ENCODE data around the gene DLEC1. TPM values are rescaled to one million over a fixed set of nuclear protein-coding genes. Genes with fewer than 3 reads are reported as not detected.

DLEC1 gene
- total and polyA plus RNA-seq, 9 of the 15 experiments (the other 6 are each of a cell fraction or from before 2014, with no cell fraction given) = 0.07 to 0.08 TPM; not detected in 7

- TF ChIP-seq ZBTB43 (CRISPR knock-in tag; IDR thresholded peaks at IDR 0.05) = no peak
- no peak for TF ChIP-seq MECOM (CRISPR knock-in tag; IDR thresholded peaks at IDR 0.05)
- no peak for TF ChIP-seq RB1 (IDR thresholded peaks at IDR 0.05; ENCODE audit: low read depth)
Measured at GRCh38 chr3:38090453-38090852, 51.4 kb downstream of the DLEC1 start (continued).

GRCh38 chr3:38094999-38095398 lies 56.0 kb downstream of the DLEC1 start:
- WGBS (ENCODE audit: insufficient coverage, low coverage, missing lambda C conversion rate) = 3% methylated on average over 3 of the region's 3 CpGs
- Histone ChIP-seq H4K20me1 (replicated peaks; ENCODE audit: control insufficient read depth, insufficient read depth, low read length) (no peaks in the 10 kb centered on the region), H3K36me3 (ENCODE audit: control insufficient read depth, insufficient read depth, low read length) (no peaks in the 10 kb centered on the region), H3K27ac (ENCODE audit: extremely low read depth, low read depth, low read length) (no peak overlapping the region), H2AFZ (ENCODE audit: low read depth, low read length) (no peak overlapping the region), H3K4me3 (no peak overlapping the region), H3K4me1 (replicated peaks in 1 of 2; ENCODE audit: control insufficient read depth in 2 of 2, insufficient read depth in 2 of 2, low read length in 2 of 2) (no peaks in the 10 kb centered on the region), H3K9me1 (ENCODE audit: control insufficient read depth, insufficient read depth, low read length) (no peaks in the 10 kb centered on the region), H3K4me2 (ENCODE audit: insufficient read depth, low read length) (no peak overlapping the region), H3K9ac (ENCODE audit: insufficient read depth in 1 of 2, low read depth in 2 of 2, low read length in 2 of 2) (no peak overlapping the region), H3K27me3 (ENCODE audit: control insufficient read depth in 2 of 2, insufficient read depth in 2 of 2, low read length in 2 of 2) (peaks cover 61 to 73% of the 10 kb centered on the region in 2 experiments), H3K9me3 (replicated peaks; ENCODE audit: control insufficient read depth, insufficient read depth, low read depth, low read length) (no peaks in the 10 kb centered on the region), H3K79me2 (ENCODE audit: control insufficient read depth, insufficient read depth, low read length) (no peaks in the 10 kb centered on the region)
- in situ Hi-C loops (cut with MboI) = no loop called here
- no peak for ATAC-seq
- intact Hi-C loops (cut with micrococcal nuclease) = no loop called here
- no peak for DNase-seq (ENCODE audit: extremely low read depth in 1 of 4, low spot score in 3 of 4)
- POLR2A ChIA-PET = interaction anchor here (0.6 to 1.3 kb wide), 4 partner anchors 17 to 102 kb away, joined by 3 to 4 read pairs (median 4); no protein-coding TSS in a partner anchor
- FAIRE-seq = no peak
- CTCF ChIA-PET (ENCODE audit: low intra/inter-chr PET ratio) = no interaction called here
- no TSS peak for BruUV-seq (replicated peaks)
- TF ChIP-seq ZC3H8 (IDR thresholded peaks at IDR 0.05) (no peak), BCL6 (CRISPR knock-in tag; IDR thresholded peaks at IDR 0.05) (no peak), E2F3 (CRISPR knock-in tag; IDR thresholded peaks at IDR 0.05) (no peak), XRCC5 (IDR thresholded peaks at IDR 0.05; ENCODE audit: low read depth, low read length) (no peak), ARID1B (IDR thresholded peaks at IDR 0.05) (no peak), ZBTB2 (IDR thresholded peaks at IDR 0.05) (no peak), HDAC8 (tag; IDR thresholded peaks at IDR 0.05) (no peak), LARP7 (IDR thresholded peaks at IDR 0.05) (no peak), MAFG (tag; conservative IDR thresholded peaks at IDR 0.05) (no peak)
- TF ChIP-seq, protein P1, sequence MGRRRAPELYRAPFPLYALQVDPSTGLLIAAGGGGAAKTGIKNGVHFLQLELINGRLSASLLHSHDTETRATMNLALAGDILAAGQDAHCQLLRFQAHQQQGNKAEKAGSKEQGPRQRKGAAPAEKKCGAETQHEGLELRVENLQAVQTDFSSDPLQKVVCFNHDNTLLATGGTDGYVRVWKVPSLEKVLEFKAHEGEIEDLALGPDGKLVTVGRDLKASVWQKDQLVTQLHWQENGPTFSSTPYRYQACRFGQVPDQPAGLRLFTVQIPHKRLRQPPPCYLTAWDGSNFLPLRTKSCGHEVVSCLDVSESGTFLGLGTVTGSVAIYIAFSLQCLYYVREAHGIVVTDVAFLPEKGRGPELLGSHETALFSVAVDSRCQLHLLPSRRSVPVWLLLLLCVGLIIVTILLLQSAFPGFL (CRISPR knock-in tag; IDR thresholded peaks at IDR 0.05) = no peak
- TF ChIP-seq, protein P2, sequence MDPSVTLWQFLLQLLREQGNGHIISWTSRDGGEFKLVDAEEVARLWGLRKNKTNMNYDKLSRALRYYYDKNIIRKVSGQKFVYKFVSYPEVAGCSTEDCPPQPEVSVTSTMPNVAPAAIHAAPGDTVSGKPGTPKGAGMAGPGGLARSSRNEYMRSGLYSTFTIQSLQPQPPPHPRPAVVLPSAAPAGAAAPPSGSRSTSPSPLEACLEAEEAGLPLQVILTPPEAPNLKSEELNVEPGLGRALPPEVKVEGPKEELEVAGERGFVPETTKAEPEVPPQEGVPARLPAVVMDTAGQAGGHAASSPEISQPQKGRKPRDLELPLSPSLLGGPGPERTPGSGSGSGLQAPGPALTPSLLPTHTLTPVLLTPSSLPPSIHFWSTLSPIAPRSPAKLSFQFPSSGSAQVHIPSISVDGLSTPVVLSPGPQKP (CRISPR knock-in tag; IDR thresholded peaks at IDR 0.05) = no peak
- TF ChIP-seq, protein P3, sequence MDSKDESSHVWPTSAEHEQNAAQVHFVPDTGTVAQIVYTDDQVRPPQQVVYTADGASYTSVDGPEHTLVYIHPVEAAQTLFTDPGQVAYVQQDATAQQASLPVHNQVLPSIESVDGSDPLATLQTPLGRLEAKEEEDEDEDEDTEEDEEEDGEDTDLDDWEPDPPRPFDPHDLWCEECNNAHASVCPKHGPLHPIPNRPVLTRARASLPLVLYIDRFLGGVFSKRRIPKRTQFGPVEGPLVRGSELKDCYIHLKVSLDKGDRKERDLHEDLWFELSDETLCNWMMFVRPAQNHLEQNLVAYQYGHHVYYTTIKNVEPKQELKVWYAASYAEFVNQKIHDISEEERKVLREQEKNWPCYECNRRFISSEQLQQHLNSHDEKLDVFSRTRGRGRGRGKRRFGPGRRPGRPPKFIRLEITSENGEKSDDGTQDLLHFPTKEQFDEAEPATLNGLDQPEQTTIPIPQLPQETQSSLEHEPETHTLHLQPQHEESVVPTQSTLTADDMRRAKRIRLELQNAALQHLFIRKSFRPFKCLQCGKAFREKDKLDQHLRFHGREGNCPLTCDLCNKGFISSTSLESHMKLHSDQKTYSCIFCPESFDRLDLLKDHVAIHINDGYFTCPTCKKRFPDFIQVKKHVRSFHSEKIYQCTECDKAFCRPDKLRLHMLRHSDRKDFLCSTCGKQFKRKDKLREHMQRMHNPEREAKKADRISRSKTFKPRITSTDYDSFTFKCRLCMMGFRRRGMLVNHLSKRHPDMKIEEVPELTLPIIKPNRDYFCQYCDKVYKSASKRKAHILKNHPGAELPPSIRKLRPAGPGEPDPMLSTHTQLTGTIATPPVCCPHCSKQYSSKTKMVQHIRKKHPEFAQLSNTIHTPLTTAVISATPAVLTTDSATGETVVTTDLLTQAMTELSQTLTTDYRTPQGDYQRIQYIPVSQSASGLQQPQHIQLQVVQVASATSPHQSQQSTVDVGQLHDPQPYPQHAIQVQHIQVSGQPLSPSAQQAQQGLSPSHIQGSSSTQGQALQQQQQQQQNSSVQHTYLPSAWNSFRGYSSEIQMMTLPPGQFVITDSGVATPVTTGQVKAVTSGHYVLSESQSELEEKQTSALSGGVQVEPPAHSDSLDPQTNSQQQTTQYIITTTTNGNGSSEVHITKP (IDR thresholded peaks at IDR 0.05; ENCODE audit: partially characterized antibody) = no peak
